HG03159 (cell line): Measurements from ENCODE around the gene RGS19.
A peak's percentile ranks its signal among the peaks of the same experiment; 100 is the strongest.

Experiments used
- ATAC-seq: cut with Tn5 transposase; IDR thresholded peaks from one replicate; pipeline ENCODE4 v1.9.1; 2021; ENCODE audit warnings: mild to moderate bottlenecking, moderate library complexity; ENCODE audit not compliant: unreplicated experiment

RGS19 gene

DNA sequence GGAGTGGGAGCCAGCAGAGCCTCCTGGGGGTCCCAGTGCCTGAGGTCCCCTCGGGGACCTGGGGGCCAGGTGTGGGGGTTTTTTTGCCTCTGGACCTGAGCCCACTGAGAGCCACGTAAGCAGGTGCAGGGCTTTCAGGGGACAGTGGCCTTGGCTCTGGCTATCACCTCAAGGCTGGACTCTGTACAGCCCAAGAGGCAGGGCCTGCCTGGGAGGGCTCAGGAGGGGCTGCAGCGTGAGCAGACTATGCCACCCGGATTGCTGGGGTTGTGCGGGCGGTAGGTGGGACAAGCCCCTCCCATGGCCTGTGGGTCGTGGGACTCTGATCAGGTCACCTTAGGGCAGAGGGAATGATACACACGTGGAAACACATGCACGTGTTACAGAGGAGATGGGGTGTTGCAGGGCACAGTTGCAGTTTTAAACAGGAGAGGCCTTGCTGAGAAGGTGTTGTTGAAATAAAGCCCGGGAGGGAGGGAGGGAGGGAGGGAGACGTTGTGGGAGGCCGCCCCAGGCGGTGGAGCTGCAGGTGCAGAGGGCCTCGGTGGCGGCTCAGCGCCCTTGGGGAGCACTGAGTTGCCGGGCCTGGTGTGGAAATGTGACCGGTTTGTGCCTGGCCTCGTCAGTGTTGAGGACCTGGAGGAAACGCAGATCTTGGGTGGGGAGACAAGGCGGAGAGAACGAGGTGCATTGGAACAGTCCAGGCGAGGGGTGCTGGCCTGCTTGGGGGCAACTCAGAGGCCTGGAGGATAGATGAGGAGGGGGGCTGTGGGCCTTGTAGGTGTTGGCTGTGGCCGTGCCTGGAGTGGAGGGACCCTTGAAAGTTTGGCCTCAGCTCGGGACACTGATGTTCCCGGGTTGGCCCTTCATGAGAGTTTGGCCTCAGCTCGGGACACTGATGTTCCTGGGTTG lies 14.0 kb downstream of the RGS19 start:
- no peak for ATAC-seq

- no peak for ATAC-seq
These were observed 15.1 kb downstream of the RGS19 start for GRCh38 chr20:64064145-64064698.

GRCh38 chr20:64063389-64064144 lies 15.8 kb downstream of the RGS19 start:
- no peak for ATAC-seq

GRCh38 chr20:64062596-64063388 lies 16.5 kb downstream of the RGS19 start, which contains the start of gene TCEA2:
TSS of gene TCEA2 (plus strand) at chr20:64063198. CDS start at chr20:64063313, 115 bp downstream.
- peak; percentile 80 for ATAC-seq

- ATAC-seq = no peak
These were observed 17.1 kb downstream of the RGS19 start for GRCh38 chr20:64062276-64062595.

- ATAC-seq = no peak
These were observed 20.8 kb downstream of the RGS19 start for GRCh38 chr20:64058536-64058935.

GRCh38 chr20:64057628-64058498 lies 21.5 kb downstream of the RGS19 start:
- ATAC-seq = no peak

DNA sequence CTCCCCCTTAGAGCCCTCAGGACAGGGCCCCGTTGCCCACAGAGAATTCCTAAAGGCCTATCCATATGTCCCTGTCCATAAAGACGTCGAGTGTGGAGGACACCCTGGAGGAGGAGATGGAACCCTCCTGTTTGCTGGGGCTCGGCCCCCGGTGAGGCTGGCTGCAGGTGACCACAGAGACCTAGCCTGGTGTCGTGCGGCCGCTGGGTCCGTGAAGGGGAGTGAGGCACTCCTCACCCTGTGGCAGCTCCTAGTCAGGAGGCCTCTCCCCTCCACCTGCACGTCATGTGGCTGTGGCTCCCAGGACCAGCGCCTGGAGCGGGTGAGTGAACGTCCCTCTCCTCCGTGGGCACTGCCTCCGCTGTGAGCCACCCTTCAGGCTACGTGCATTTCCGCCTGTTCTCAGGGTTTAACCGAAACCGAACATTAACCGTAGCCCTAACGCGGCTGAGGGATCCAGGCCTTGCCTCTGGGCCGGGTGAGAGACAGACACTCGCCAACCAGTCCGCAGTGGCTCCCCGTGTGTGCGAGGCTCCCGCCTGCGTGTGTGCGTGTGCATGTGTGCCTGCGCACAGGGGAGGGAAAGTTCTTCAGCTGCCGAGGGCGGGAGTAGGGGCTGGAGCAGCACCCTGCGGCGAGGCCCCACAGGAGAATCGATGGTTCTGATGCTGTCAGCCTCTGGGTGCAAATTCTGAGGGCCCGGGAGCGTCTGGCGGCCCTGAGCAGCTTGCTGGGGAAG lies 22.3 kb downstream of the RGS19 start:
- no peak for ATAC-seq

DNA sequence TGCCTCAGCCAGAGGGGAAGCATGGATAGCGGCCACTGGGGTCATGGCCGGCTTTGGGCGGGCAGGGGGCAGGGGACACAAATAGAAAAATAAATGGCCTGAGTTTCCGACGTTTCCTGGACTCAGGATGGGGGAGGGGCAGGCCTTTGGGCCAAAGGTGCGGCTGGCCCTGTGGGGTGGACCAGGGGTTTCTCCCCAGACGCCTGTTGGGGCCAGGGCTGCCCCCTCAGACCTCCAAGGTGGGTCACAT lies 22.8 kb downstream of the RGS19 start:
- ATAC-seq = no peak

GRCh38 chr20:64055893-64056638 lies 23.3 kb downstream of the RGS19 start:
- no peak for ATAC-seq

DNA sequence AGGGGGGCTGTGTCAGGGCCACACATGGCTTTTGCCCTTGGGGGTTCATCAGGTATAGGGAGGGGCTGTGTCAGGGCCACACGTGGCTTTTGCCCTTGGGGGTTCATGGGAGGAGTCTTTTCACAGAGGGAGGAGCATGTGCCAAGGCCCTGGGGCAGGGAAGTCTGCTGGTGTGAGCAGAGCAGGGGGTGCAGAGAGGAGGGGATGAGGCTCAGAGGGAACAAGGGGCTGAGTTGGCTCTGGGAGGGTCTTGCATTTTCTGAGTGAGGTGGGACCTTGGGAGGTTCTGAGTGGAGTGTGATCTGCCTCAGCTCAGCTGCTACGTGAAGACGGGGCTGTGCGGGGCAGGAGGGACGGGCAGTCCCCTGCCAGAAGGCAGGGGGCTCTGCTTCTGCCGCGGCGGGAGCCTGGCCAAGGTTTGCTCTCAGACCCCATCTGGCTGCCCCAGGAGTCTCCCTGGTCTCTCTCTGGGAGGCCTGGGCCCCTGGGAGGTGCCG lies 23.9 kb downstream of the RGS19 start:
- no peak for ATAC-seq

DNA sequence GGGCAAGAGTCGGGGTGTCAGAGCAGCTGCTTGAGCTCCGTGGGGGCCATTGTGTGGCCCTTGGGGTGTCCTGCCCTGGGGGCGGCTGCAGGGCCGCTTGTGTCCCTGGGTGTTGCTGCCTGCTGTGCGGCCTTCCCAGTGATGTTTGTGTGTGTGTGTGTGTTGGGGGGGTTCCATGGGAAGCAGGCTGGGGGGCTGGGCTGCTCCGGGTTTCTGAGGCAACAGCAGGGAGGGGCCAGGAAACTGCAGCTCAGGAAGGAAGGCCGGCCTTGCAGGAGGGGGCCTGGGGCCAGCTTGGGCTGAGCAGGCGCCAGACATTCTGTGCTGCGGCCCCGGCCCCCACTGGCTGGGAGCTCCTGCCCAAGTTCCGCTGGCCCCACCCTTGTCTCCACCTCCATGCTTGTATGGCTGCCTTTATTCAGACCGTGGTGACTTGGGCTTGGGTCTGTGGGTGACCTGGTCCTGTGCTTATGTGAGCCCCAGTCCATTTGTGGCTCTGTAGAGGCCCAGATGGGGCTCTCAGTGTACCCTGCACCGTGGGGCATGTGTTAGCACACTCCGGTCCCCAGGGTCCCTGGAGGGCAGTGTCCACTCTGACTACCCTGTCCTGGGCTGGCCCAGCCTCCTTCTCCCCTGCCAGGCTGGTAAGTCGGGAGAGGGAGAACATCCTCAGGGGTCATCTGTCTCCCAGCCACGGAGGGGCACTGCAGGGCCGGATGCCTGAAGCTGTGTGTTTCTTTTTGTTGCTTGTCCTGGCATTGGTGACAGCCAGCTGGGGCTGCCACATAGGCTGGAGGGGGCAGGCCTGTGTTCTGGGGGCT lies 25.3 kb downstream of the RGS19 start:
- no peak for ATAC-seq

- no peak for ATAC-seq
These were observed 26.1 kb downstream of the RGS19 start for GRCh38 chr20:64052987-64053840.

DNA sequence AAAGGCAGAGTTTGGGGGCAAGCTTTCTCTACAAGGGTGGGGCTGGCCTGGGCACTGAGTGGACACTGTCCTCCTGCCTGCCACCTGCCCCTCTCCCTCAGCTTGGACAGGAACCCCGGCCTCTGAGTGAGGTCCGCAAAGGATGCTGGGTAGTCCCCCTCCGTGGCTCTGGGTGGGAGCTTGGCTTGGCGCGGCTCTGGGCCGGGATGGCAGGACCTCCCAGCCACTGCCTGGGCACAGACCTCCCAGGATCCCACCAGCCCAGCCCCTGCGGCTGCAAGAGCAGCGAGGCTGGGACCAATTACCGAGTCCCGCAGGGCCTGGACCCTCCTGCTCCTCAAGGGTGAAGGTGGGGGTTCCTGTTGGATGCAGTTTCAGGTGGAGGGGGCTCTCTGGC lies 27.0 kb downstream of the RGS19 start:
- no peak for ATAC-seq

DNA sequence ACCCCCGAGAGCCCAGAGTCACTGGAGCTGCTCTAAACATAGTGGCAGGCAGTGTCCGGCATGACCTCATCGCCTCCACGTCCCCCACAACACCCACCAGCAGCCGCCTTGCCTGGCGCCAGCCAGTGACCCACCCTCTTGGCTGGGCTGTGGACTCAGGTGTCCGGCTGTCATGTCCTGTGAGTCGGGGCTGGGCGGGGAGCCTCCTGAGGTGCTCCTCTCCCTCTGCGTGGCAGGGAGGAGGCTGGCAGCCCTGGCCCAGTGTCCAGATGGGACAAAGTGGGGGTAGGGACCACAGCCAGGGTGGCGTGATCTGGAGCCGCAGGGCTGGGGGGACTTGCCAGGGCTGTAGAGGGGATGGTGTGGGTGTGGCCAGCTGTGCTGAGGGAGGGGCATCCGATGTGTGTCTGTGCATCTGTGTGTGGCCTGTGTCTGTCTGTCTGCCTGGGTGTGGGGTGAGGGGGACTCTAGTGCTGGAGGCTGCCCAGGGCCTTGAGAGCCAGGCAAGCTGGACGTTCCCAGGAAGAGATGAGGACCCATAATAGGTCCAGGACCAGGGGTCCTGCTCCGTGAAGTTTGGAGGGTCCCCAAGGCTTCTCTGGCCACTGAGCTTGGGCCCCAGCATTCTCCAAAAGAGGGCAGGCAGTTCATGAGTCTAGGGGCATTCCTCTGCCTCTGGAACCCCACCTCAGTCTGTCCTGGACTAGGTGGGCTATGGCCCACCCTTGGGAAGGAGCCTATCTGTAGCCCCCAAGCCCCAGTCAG lies 27.6 kb downstream of the RGS19 start:
- ATAC-seq = no peak

- ATAC-seq = no peak
These were observed 28.3 kb downstream of the RGS19 start for GRCh38 chr20:64051033-64051452.
